LNCaP clone FGC (cell line): ENCODE results near the gene CLEC4G.

Experiments used
- DNase-seq: peaks from one replicate; pipeline ENCODE4 v3.0.0-alpha.2; 2011; ENCODE audit warnings: low read depth
- H3K4me3 ChIP-seq: 2 replicates; pipeline ENCODE4 v1.5.1; 2011; ENCODE audit warnings: mild to moderate bottlenecking, low read depth, low read length, control low read depth
- TF ChIP-seq, protein P1 (sequence below): IDR thresholded peaks from 2 replicates; pipeline ENCODE4 v1.5.1; 2012; ENCODE audit warnings: mild to moderate bottlenecking; ENCODE audit not compliant: control insufficient read depth, insufficient read depth; ENCODE audit errors: extremely low read depth

The CLEC4G gene

DNA sequence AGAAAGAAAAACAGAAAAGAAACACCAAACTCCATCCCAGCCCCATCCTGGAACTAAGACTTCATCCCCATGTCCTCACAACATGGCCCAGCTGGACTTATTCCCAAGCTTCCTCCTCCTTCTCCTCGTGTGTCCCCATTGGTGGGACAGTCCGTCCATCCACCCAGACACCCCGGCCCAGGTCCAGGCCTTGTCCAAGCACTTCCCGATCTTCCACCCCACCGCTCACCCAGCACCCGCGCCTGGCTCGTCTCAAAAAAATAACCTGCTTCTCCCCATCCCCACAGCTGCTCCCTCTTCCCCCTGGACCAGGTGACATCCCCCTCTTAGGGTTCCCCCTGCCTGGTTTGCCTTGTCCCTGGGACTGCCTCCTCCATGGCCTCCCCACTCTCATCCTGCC, 28.6 kb downstream of the CLEC4G start:
- DNase-seq: no peak
- H3K4me3 ChIP-seq: no peak overlapping the region
- TF ChIP-seq, protein P1, sequence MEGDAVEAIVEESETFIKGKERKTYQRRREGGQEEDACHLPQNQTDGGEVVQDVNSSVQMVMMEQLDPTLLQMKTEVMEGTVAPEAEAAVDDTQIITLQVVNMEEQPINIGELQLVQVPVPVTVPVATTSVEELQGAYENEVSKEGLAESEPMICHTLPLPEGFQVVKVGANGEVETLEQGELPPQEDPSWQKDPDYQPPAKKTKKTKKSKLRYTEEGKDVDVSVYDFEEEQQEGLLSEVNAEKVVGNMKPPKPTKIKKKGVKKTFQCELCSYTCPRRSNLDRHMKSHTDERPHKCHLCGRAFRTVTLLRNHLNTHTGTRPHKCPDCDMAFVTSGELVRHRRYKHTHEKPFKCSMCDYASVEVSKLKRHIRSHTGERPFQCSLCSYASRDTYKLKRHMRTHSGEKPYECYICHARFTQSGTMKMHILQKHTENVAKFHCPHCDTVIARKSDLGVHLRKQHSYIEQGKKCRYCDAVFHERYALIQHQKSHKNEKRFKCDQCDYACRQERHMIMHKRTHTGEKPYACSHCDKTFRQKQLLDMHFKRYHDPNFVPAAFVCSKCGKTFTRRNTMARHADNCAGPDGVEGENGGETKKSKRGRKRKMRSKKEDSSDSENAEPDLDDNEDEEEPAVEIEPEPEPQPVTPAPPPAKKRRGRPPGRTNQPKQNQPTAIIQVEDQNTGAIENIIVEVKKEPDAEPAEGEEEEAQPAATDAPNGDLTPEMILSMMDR: no peak

- H3K4me3 ChIP-seq: no peak within 1 kb of the TSS
- no peak for DNase-seq
- TF ChIP-seq, protein P1: no peak
These were observed 30.1 kb downstream of the CLEC4G start, which contains the start of gene FCER2 for GRCh38 chr19:7701654-7702457. TSS of gene FCER2 (minus strand) at chr19:7702131. CDS start at chr19:7699760, 2,371 bp downstream.

DNA sequence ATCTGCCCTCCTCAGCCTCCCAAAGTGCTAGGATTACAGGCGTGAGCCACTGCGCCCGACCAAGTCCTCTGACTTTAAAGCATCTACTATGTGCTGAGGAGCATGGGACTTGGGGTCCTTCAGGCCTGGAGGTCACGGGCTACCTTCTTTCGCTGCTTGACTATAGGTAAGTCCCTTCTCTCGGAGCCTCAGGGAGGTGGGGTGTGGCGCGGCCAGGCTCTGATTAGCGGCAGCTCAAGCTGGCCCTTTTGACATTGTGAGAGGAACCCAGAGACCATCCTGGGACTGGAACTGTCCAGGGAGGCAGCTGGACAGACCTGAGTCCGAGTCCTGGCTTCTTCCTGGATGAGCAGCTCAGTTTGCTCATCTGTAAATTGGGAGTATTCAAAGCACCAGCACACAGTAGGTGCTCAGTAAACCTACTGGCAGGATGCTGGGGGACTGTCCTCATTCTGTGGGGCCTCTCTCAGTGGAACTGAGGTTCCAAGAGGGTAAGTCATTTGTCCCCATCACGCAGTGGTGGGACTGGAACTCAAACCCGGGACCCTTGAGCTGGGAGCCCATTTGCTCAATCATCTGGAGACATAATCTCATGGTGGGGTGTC, 30.8 kb downstream of the CLEC4G start:
- DNase-seq: no peak
- H3K4me3 ChIP-seq: no peak overlapping the region
- TF ChIP-seq, protein P1: no peak

DNA sequence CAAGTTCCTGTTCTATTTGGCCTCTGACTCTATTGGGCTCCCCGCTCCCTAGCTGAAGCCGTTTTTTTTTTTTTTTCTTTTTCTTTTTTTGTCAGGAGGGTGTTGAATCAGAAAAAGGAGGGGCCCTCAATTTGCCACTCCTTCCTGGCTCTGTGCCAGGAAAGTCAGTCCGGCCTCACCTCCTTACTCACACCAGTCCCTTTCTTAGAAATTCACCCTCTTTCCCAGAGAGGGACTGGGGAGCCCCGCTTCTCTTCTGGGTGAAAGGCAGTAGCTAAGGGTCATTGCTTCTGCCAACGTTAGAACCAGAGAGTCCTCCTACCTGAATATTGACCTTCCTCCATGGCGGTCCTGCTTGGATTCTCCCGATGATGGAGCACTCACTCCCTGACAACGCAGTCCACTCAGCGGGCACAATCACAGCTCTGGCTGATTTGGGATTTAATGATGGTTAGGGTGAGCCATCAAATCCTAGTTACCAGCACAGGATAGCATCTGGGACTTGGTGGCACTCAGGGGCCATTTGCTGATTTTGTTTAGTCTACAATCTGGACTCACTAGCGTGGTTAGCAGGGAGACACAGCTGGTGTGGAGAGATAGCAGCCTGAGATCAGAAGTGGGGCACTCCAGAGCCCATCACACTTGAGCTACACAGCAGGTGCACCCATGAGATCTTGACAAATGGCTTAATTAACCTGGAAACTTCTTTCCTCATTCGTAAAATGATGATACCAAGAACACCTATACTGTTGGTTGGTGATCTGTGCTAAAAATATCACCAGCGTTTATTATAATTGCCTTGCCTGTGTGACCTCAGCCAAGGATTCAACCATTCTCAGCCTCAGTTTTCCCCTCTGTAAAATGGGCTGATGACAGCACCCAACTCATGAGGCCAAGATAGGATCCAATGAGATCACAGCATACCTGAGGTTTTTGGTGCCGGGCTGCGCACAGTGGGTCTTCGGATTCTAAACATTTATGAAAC, 32.2 kb downstream of the CLEC4G start:
- no peak overlapping the region for H3K4me3 ChIP-seq
- TF ChIP-seq, protein P1: no peak
- DNase-seq: no peak

GRCh38 chr19:7699003-7699402, 32.9 kb downstream of the CLEC4G start:
- TF ChIP-seq, protein P1: no peak
- DNase-seq: no peak
- H3K4me3 ChIP-seq: no peak overlapping the region

GRCh38 chr19:7698583-7698982, 33.3 kb downstream of the CLEC4G start:
- TF ChIP-seq, protein P1: no peak
- H3K4me3 ChIP-seq: no peak overlapping the region
- no peak for DNase-seq
